22Rv1 (cell line): ENCODE measurements around the gene IQSEC1.

ENCODE experiments used
- CTCF ChIP-seq: fragments of 450-650 bp; IDR thresholded peaks from 2 replicates; pipeline ENCODE4 v1.5.1; 2017; ENCODE audit warnings: mild to moderate bottlenecking
- ZFX ChIP-seq: fragments of 450-650 bp; IDR thresholded peaks from 2 replicates; pipeline ENCODE4 v1.6.1; 2017; ENCODE audit warnings: antibody characterized with exemption, borderline replicate concordance

DNA sequence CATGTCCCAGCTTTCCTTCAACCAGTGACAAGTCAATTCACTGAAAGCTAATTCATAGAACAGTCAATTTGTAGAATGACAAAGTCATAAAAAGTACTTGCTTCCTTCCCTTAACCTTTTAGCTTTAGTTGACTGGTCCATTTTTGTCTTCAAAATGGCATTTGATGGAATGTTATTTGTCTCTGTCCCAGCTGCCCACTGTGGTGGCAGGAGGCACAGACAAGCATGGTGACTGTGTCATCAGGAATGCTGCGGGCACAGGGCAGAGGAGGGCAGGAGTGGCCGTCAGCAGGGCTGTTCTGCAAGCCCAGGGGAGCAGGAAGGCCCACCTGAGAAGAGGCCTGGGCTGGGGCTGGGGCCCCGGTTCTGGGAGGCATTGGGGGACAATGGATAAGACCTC is 10.0 kb downstream of the IQSEC1 start:
- no peak for TF ChIP-seq CTCF
- no peak for TF ChIP-seq ZFX
